Epithelial cell of proximal tubule (primary cell): ENCODE measurements around the gene RPL38. TPM values are rescaled to one million over a fixed set of nuclear protein-coding genes. Genes with fewer than 3 reads are reported as not detected.

Source experiments
- DNase-seq: peaks from one replicate; pipeline ENCODE4 v3.0.0-alpha.2; 2011; ENCODE audit warnings: low read depth
- H3K4me3 ChIP-seq: 2 replicates; pipeline ENCODE4 v1.5.1; 2011; ENCODE audit warnings: low read depth, mild to moderate bottlenecking, low read length
- CTCF ChIP-seq: conservative IDR thresholded peaks from 2 replicates; pipeline ENCODE4 v1.5.1; 2012; ENCODE audit warnings: low read depth, mild to moderate bottlenecking, low read length
- total RNA-seq: library from RNA; depleted of rRNA; stranded (reverse); fragments of >200 nt; gene quantifications from 2 replicates; pipeline ENCODE4 v1.2.3, GENCODE V29; 2015

The RPL38 gene
- total RNA-seq, 1 donor from 2014 or later: 617 TPM

DNA sequence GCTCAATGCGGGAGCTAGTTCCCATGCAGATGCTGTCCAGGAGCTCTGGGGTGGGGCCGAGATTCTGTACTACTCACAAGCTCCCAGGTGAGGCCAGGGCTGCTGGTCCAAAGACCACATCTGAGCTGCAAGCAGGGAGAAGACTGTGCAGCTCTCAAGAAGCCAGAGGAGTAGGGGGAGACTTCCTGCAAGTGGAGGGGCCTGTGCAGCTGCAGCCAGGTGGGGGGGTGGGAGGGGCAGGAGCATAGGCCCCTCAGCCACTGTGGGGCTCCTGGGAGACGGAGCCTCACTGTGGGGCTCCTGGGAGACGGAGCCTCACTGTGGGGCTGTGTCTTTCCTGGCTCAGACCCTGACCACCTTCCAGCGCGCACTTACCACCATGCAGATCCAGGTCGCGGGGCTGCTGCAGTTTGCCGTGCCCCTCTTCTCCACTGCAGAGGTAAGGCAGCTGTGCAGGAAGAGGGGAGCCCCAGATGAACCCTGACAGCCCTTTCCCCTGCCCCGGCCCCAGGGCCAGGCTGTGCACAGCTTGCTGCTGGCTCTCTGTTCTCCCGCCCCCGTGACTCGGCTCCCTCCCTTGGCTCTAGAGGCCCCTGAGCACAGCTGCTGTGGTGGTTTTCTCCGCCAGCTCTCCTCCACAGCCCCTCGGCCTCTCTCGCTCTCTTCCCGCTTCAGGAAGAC is 46.3 kb downstream of the RPL38 start:
- no peak for TF ChIP-seq CTCF
- no peak for DNase-seq
- H3K4me3 ChIP-seq: no peak overlapping the region

GRCh38 chr17:74250324-74250995 is 47.0 kb downstream of the RPL38 start:
- no peak for TF ChIP-seq CTCF
- DNase-seq: no peak
- H3K4me3 ChIP-seq: no peak overlapping the region

GRCh38 chr17:74251051-74251450 is 47.6 kb downstream of the RPL38 start:
- no peak overlapping the region for H3K4me3 ChIP-seq
- no peak for DNase-seq
- TF ChIP-seq CTCF: no peak

DNA sequence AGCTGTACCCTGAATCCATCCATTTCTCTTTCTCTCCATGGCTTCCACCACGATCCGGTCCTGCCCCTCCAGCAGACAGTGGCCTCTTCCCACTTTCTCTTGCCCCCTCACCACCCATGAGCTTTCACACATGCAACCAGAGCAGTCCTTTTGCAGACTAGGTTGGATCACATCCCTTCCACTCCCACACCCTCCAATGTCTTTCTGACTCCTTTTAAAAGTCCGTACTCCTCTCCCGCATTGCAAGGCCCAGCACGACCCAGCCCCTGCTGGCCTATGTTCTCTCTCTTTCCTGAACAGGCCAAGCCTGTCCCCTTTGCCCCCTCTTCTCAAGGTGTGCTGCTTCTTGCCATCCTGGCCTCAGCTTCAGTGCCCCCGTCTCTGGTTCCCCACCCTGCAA is 48.1 kb downstream of the RPL38 start:
- TF ChIP-seq CTCF: no peak
- no peak overlapping the region for H3K4me3 ChIP-seq
- DNase-seq: no peak

DNA sequence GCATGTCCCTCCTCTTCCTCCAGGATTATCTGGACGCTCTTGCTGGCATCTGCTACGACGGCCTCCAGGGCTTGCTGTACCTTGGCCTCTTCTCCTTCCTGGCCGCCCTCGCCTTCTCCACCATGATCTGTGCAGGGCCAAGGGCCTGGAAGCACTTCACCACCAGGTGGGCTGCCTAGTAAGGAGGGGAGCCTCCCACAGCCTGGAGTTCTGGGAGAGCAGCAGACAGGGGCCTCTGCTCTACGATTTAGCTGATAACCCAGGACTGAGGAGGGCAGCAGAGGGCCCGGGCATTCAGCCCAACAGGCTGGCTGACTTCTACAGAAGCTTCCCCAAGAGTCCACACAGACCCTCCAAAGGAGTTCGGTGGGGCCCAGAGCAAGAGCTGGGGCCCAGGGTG is 48.7 kb downstream of the RPL38 start:
- TF ChIP-seq CTCF: no peak
- no peak for DNase-seq
- no peak overlapping the region for H3K4me3 ChIP-seq

DNA sequence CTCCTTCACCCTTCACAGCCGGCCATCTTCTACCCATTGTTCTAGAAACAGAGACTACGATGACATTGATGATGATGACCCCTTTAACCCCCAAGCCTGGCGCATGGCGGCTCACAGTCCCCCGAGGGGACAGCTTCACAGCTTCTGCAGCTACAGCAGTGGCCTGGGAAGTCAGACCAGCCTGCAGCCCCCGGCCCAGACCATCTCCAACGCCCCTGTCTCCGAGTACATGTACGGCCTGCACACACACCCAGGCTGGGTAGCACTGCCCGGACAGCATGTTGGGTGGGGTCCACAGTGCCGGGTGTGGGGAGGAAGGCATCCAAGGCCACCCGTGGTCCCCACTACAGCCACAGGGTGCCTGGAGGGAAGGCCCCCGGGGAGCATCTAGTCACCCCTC is 49.6 kb downstream of the RPL38 start:
- no peak for TF ChIP-seq CTCF
- no peak for DNase-seq
- H3K4me3 ChIP-seq: no peak overlapping the region

DNA sequence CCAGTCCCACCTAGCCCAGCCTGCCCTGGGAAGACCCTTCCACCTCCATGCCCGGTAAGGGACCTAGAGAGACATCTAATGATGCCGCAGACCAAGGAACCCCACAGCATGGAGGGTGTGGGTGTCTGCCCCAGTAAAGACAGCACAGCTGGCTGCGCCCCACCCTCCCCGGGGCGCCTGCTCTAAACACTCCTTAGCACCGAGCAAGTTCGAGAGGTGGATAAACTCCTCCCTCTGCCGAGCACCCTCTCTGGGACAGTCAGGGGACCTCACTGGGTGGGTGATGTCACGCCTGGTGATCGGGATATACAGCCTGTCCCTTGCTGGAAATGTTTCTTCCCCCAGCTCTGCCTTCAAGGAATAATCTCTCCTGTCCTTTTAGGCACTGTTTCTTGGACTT is 53.8 kb downstream of the RPL38 start:
- no peak overlapping the region for H3K4me3 ChIP-seq
- no peak for TF ChIP-seq CTCF
- DNase-seq: no peak
